Measurements from ENCODE around the gene PLCL2.

Gene PLCL2

DNA sequence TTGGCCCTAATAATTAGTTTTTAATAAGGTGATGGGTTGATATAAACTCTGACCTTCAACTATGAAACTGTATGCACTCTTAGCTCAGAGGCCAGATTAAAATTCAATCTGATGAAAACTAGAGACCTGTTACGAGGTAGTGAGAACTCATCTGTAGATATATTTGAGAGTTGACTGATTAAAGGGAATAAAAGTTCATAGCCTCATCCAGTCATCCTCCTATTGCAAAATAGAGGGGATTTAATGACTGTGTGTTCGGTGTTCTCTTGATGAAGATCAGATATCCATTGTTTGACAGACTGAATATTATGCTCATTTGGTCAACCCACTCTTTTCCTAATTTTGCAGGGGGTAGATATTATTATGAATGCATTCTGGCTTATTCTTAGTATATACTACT is 23.3 kb upstream of the PLCL2 start:
- intact Hi-C loops (cut with DNase I) = no loop called here
- DNase-seq = no peak

DNA sequence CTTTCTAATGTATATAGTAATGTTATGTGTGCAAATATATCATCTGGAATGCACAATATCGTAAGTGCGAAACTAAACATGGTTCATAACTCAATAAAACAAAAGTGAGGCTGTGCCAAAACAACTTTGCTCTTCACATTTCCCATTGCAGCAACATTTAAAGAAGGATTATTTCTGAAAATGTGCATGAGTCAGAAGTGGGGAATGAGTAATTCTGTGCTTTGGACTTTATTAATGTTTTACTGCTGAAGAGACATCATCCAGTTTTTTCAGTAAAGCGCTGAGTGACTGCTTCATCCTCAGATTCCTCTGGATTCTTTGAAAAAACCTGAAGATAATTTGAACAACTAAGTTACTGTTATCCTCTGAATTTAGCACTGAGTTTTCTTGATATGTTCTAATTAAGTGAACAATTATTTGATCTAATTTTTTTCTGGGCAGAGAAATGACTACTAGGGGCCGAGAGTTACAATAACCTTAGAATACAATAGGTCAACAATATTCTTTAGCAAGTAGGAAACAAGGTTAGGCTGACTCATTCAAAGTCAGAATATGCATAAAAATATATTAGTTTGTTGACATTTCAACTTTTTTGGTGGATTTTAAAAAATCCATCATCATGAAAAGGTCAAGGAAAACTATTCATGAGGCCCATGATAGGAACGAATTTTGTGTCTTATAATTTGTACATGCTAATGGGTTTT is 20.0 kb upstream of the PLCL2 start:
- intact Hi-C loops (cut with DNase I) = no loop called here
- no peak for DNase-seq

DNA sequence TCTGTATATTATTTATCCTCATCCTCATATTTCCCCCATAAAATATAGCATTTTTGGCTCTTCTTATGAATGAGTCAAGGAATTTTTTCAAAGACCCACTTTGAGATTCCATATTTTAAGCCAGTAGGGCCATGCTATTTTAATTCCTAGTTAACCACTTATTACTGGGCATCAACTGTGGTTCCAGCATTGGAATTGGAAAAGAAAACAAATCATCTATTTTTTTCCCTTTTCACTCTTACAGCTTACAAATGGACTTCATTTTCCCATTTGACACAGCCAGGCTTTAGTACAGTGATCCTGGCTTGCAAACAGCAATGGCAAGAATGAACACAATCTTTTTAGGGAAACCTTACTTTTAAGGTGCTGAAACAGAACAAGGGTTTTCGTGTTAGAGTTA is 19.4 kb upstream of the PLCL2 start:
- no peak for DNase-seq
- intact Hi-C loops (cut with DNase I) = no loop called here

DNA sequence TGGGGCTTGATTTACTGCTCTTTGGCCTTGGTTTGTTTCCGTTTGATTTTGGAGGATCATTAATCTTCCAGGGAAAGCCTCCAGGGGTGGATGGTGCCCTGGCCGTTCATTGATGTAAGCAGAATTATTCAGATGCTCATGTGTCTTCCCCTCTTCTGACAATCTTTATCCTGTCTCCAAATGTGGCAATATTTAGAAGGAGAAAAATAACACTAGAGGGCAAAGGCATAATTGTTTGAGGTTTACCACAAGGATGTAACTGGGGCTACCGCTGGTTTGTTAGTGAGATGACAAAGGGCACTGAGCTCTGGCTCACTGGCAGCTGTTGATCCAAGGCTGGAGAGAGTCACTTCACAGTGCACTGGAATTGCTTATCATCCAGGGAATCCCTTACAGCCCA is 18.2 kb upstream of the PLCL2 start:
- DNase-seq = no peak
- intact Hi-C loops (cut with DNase I) = no loop called here

DNA sequence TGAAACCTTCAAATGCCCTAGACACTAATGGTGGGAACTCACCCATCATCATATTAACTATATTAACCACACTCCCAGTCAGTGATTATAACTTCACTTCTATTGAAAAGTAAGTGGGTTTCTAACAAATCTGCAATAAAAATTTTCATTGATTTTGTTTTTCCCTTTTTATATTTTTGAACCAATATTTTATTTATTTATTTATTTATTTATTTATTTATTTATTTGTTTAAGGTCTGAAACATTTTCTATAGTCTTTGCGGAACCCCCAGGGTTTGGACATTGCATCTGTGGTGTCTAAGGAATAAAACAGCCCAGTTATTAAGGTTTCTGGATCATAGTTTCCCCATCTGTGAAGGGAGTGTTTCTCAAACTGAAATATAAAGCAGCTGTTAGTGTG is 16.2 kb upstream of the PLCL2 start:
- DNase-seq = no peak
- intact Hi-C loops (cut with DNase I) = no loop called here

DNA sequence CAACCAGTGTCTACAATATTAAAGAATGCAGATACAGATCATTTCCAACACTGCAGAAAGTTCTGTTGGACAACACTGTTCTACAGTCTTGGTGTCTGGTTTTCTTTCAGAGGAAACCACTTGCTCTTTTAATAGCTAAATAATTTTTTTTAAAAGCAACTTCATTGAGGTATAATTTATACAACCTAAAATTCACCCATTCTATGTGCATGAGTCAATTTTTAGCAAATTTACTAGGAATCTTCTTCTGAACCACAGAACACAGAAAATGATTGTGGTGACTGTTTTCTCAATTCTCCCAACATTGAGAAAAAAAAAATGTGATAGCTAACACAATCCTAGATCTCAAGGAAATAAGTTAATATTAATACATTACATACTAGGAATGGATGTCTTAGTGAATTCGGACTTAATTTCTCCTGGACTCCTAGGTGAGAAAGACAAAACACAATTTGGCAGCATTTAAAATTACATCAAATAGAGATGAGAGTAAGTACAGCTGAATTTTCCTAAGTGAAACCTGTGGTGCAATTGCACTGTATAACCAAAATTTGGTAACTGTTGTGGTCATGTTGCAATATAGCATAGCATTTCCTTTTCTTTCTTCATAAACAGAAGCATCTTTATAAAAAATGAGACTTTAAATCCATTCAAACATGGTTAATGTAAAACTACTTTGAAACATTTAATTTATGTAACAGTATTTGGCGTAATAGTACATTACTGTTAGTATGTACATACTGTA is 15.3 kb upstream of the PLCL2 start:
- intact Hi-C loops (cut with DNase I) = no loop called here
- DNase-seq = no peak

DNA sequence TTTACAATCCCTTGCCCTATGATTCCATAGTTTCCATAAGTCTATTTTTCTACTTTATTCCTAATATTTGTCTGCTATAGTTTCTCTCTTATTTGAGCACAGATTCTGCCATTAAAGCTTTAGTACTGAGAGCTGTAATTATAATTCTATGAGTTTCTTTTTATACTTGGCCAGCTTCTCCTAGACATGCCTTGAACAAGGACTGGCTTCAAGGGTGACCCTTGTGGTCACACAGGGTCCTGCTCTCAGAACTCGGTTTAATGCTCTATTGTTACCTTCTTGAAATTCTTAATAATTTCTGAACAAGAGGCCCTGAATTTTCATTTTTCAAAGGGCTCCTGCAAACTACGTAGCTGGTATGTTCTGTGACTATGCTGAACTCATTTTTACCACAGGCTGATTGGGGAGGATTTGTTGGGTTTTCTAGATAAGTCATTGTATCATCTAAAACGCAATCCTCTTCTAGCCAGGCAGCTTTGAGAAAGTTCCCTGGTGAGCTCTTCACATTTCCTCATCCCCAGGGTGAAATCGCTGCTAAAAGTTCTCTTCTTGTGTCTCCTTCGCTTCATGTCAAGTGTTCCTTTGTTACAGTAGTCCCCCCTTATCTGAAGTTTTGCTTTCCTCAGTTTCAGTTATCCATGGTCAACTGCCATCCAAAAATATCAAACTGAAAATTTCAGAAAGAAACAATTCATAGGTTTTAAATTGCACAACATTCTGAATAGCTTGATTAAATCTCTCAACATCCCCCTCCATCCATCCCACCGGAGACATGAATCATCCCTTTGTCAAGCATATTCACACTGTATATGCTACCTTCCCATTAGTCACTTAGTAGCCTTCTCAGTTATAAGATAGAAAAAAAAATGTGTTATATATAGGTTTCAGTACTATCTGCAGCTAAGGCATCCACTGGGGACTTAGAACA is 12.6 kb upstream of the PLCL2 start:
- intact Hi-C loops (cut with DNase I) = no loop called here
- DNase-seq = peak in 2 of 42 donors; percentile 32 to 33

DNA sequence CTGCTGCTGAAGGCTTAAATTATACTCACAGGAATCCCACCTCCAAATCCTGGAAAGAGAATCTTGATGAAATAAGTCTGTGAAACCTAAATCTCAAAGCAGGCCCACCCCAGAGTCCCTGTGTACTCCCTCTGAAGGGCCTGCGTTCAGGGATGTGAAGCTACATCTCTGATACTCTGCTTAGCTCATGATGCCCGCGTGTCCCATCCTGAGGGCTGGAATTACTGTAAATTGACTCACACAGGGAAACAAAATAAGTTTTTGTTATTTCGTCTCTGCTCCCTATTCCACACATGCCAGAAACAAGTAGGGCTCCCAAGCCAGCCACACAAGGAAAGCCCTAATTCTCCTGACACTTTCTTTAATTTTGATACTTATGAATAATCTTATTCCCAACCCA is 10.9 kb upstream of the PLCL2 start:
- no peak for DNase-seq
- intact Hi-C loops (cut with DNase I) = no loop called here

DNA sequence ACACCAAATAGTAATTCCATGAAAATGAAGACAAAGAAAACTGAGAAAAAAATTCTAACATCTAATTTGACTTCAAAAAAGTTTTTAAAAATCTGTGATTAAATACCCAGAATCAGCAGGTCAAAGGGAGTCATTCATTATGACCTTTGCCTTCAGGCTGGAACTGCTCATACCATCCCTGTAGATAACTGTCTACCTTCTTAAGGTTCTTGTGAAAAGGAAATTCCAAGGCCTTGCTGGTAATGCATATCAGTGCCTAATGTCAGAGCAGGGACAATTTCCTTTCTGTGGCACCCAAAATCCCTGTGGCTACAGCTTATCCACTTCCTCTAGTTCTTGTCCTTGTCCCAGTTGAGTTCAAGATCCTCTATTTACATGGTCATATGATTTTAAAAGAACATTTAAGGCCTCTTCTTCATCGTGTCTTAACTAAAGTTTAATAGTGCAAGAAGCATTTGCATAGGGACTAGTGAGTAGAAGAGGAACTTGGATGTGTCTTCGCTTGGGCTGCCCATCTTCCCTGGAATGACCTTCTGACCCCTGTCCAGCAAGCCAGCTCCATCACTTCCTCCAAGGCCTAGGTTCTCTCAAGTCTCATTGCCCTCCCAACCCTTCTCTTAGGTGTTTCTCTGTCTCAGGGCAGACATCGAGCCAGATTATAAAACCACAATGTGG is 8.7 kb upstream of the PLCL2 start:
- intact Hi-C loops (cut with DNase I) = no loop called here
- no peak for DNase-seq

DNA sequence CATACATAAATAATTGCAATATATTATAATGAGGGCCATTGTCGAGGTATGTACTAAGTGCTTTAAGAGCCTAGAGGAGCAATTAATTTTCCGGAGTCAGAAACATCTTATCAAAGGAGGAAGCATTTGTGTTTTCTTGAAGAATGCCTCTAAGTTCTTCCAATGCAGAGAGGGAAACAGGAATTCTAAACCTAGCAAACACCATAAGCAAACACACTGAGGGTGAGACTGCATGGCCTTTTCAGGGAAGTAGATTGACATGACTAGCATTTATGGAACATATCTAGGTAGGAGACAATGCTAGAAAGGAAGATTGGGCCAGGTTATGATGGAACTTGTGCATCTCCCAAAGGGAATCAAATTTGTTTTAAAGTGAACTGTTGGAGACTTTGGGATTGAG is 7.2 kb upstream of the PLCL2 start:
- DNase-seq = no peak
- intact Hi-C loops (cut with DNase I) = no loop called here

DNA sequence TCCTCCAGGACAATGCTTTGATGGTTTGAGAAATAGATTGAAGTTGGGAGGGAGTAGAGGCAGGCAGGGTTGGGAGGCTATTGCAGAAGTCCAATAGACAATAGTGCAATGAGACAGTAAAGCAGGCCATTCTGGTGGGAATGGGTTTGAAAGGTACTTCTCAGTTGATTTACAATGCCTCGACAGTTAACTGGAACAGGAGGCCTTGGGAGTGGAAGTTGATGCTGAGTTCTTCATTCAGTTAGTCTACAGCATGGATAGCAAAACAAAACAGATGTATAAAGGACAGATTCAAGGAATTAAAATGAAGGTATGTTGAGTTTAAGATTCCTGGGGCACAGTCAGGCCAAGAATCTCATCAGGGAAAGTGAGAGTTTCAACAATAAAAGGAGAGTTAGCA is 6.8 kb upstream of the PLCL2 start:
- intact Hi-C loops (cut with DNase I) = no loop called here
- no peak for DNase-seq

DNA sequence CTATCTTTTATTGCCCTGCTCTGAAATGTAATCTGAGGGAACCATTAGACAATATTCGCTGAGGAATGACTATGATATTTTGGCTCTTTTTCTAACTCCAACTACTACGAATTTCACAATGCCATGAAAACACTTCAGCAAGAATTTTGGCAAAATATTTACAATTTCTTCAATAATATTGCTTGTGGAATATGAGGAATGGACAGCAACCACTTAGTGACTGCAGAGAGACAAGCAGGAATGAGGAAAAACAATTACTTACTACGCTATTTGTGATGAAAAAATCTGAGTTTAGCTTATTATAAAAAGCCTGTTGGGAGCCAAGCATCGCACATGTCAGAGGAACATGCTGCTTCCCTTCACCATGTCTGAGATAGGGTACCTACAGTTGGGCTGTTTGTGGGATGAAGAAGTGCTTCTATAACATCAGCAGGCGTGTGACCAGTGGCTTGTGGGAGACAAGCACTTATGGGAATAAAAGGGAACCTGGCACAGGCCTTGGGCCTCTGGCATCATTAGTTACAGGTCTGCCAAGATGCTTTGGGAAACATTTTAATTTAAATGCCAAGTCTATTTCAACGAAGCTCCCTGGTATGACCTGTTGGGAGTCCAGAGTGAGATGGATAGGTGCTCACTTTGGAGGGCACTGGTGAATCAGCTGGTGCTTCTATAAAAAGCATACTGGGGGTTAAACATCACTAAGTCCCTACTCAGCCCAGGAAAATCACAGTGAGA is 2.7 kb upstream of the PLCL2 start:
- intact Hi-C loops (cut with DNase I) = no loop called here
- DNase-seq = no peak

DNA sequence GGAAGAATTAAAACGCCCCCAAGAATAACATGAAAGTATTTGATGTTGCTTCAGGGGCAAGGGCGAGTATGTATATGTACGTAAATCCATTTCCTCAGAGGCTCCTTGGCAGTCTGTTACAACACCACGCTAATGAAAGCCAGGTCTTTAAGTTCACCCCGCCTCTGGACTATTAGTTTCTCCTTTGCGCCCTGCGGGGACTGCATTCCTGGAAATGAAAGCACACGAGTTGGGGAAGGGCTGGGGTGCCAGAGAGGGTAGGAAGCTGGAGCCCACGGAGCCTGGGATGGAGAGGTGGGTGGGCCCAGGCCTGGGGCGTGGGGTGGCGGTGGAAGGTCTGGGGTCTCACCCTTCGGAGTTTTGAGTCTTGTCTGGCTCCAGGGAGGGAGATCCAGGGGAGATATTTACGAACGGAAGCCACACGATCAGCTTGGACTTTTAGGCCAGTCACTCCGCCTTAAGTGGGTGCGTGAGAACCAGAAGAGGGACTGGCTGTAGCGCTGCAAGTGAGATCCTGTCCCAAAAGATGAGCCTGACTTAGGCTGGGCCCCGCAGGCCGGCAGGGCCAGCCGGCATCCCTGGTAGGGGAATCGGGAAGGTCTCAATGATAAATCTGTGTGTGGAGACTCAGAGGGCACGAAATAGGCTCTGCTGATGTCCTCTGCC is 1.6 kb upstream of the PLCL2 start:
- no peak for DNase-seq
- intact Hi-C loops (cut with DNase I) = no loop called here

DNA sequence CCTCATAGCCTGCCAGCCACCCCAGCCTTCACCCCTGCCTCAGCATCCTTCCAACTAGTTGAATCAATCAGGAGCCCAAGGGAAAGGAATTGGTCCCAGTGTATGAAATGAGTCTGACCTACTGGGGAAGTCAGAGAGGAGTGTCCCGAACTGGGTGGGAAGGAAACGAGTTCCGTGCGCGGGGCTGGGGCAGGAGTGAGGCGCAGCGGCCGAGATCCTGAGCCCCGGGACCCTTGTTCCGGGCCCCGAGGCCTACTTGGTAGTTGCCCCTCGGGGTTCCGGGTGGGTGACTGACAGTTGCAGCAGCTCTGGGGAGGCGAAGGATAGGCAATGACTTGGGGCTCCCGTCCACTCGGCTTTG is 1.1 kb upstream of the PLCL2 start:
- intact Hi-C loops (cut with DNase I) = no loop called here
- DNase-seq = no peak

DNA sequence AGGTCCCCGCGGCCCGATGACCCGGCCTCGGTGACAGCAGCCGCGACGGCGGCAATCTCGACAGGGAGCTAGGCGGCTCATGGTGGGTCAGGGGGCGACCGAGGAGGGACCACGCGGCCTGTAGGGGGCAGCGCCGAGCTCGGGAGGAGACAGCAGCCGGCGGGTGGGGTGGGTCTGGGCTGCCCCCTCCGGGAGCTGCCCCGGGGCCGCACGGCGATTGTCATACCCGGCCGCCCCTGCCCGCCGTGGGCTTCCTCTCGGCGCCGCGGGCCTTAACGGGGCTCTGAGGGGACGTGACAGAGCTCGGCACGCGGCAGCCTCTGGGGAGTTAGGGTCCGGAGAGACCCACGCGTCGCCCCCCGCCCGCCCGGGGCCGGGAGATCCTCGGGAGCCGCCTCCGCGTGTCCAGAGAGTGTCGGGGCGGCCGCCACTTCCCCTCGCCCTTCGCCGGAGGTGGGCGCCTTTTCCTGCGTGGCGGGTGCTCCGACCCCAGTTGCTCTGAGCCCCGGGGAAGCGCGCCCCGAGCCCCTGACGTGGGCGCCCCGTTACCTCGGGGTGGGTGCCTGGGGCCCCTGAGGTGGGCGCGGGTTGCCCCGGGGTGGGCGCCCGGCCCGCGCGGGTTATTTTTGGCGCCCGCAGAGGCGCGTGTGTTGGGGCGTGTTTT is 539 bp upstream of the PLCL2 start:
- DNase-seq = peak in 39 of 42 donors; percentile 40 to 84 (median 68)
- intact Hi-C loops (cut with DNase I) = no loop called here

DNA sequence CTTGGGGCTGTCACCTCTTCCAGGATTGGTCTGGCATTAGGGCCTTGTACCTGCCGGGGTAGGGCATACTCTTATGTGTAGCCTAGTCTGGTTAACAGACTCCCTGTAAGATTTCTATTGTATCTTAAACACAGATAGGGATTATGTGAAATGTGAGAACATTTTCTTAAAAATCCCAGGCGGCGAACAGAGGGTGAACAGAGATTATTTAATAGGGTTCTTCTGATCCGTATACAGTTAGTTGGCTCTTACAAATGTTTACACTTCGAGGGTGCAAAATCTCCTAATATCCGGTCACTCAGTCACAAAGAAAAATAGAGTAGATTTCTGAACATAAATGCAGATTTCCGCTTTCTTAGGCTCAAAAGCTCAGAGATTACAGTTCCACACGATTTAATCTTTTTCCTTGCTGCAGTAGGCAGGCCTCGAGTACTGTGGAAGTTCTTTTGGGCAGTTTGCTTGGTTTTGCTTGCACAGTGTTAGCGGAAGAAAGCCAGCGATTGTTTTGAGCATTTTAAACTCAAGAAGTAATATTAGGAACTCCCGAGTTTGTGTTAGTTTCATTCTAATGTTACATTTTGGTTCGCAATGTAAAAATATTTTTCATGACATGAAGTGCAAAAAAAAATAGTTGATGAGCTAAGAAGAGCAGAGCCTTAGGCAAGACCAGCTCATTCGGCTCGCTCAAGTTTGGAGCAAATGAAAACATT is 993 bp downstream of the PLCL2 start:
- peak in 1 of 42 donors; percentile 38 for DNase-seq
- intact Hi-C loops (cut with DNase I) = loop anchor here (5.0 kb wide), 1 partner anchor 147 kb away; no protein-coding TSS in a partner anchor

DNA sequence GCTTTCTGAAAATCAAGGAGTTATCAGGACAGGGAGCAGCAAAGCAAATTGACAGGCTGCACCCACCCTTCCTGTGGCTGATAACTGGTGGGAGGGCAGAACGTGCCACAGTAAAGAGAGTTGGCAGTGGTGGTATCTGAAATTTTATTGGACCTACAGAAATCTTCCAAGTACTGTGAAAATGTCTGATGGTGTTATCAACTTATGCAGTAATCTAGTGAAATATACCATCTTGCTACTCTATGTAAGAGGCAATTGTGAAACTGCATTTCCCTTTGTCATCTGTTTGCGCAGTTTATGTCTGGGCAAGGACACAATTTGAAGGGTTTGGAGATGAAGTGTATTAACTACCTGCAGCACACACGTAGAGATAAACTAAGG is 1.5 kb downstream of the PLCL2 start:
- intact Hi-C loops (cut with DNase I) = loop anchor here (5.0 kb wide), 1 partner anchor 146 kb away; no protein-coding TSS in a partner anchor

More for the DNA sequence above, 1.5 kb downstream of the PLCL2 start:
- DNase-seq = peak in 5 of 42 donors; percentile 22 to 47 (median 44)
